DMS114 treated with DMSO at 0.1 percent for 48 hours (cell line): ENCODE measurements around the gene TRAPPC8.
"Not testable (repeated sequence)": the region's sequence is repeated elsewhere in the genome, so short reads cannot be mapped to it uniquely, and the experiment has no call there.

Experiments
- DNase-seq: peaks from one replicate; lab custom pipeline; 2025; ENCODE audit not compliant: unreplicated experiment; lab: John Stamatoyannopoulos, UW

Gene TRAPPC8

GRCh38 chr18:31799257-31799656 is 143.7 kb downstream of the TRAPPC8 start:
- not testable (repeated sequence) for DNase-seq

DNA sequence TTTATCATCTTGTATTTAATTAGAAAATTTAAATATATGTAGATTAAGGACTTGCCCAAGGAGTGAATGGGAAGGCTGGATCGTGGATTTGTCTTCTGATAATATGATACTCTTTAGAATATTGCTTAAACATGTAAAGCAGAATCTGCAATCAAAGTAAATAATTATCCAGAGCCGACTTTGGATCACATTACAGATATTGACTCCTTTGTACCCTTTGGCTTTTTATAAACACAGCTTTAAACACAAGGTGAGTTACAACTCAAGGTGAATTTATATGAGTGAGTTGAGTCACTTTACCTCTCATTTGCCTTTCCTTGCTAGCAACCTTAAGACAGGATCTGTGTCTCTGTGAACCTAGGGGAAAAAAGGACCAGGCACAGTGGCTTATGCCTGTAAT is 144.5 kb downstream of the TRAPPC8 start:
- DNase-seq: no peak

DNA sequence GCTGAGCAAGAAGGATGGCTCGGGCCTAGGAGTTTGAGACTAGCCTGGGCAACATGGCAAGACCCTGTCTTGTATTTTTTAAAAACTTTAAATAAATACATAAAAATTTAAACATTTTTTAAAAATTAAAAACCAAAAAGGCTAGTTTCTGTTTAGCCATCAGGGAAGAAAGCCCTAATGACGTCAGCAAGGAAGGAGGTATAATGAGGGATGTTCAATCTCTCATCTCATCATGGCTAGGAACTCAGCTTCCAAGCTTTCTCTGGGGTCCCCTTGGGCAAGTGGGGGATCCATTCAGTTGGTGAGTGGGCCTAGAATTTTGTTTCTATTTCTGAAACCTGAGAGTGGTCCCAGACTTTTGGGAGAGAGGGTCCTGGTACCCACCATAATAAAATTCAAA is 147.2 kb downstream of the TRAPPC8 start:
- no peak for DNase-seq

DNA sequence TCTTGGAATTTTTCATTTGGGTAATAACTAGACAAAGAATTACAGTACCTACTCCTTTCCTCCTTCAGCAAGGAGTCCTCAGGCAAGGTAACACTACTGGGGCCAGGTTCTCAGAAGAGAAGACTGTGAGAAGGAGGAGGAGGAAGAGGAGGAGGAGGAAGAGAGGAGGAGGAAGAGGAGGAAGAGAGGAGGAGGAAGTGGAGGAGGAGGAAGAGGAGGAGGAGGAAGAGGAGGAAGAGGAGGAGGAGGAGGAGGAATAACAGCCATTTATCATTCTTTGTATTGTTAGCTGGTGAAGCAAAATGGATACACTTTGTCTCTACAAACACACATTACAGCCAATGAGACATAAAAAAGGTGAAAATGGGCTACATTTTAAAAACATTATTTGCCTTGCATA is 149.4 kb downstream of the TRAPPC8 start:
- DNase-seq: no peak

- no peak for DNase-seq
These were observed 150.4 kb downstream of the TRAPPC8 start for GRCh38 chr18:31792580-31792911.

- DNase-seq: no peak
These were observed 150.9 kb downstream of the TRAPPC8 start for GRCh38 chr18:31791817-31792579.

- no peak for DNase-seq
These were observed 153.5 kb downstream of the TRAPPC8 start for GRCh38 chr18:31789409-31789808.

DNA sequence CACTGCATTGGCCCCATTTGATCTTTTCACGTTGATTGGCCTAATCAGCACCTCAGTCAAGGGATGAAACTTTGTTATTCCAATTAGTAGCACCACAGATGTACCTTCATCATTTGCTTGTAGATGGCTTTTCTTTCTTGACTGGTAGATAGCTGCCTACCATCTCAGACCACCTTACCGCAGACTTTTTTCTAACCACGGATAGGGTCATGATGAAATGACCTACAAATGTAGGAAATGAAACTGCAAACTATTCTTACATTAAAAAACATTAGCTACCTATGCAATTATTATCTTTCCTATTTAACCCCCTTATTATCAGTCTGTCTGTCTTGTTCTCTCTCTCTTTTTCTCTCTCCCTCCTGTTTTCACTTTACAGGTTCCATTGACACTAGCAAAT is 159.9 kb downstream of the TRAPPC8 start:
- no peak for DNase-seq
